Mucosa of descending colon (tissue), 3 donors: ENCODE data around the gene DDX10. TPM values are rescaled to one million over a fixed set of nuclear protein-coding genes. Genes with fewer than 3 reads are reported as not detected.

Experiments used
- ATAC-seq: fragments of 200-7000 bp; cut with Tn5 transposase; one replicate; pipeline ENCODE4 v1.9.1; 2020; ENCODE audit warnings: mild to moderate bottlenecking, moderate library complexity
- DNase-seq, 3 donors: peaks; one replicate each; pipeline ENCODE4 v3.0.0-alpha.2; 2020
- H3K36me3 ChIP-seq: fragments of 200-600 bp; one replicate; pipeline ENCODE4 v1.8.0; 2021; ENCODE audit warnings: low read depth, mild to moderate bottlenecking
- H3K4me1 ChIP-seq: fragments of 200-600 bp; one replicate; pipeline ENCODE4 v1.8.0; 2021; ENCODE audit warnings: low read depth, mild to moderate bottlenecking
- H3K4me3 ChIP-seq: fragments of 200-600 bp; one replicate; pipeline ENCODE4 v1.8.0; 2021; ENCODE audit warnings: mild to moderate bottlenecking
- H3K9me3 ChIP-seq: fragments of 200-600 bp; one replicate; pipeline ENCODE4 v1.8.0; 2021; ENCODE audit warnings: mild to moderate bottlenecking
- intact Hi-C, 2 donors: fragments of 100-400 bp; cut with DNase I in 1 of 2; cut with micrococcal nuclease in 1 of 2; formaldehyde crosslinking; loops; one replicate each; pipeline versions ENCODE4 v1.11.0 to v1.11.1; 2022; cut with DNase I, micrococcal nuclease
- total RNA-seq, 3 donors: library from RNA; stranded (reverse); fragmentation: NEBNext Ultra II Directional in 2 of 3; extraction: Animal tissue kit (Norgen Biotek cat#: 25700) in 2 of 3; gene quantifications; one replicate each; pipeline versions ENCODE4 v1.2.1 to v1.2.4, GENCODE V29; 2021 to 2023
- TF ChIP-seq, protein P1 (sequence below): fragments of 200-600 bp; IDR thresholded peaks from one replicate; pipeline ENCODE4 v1.8.0; 2022; ENCODE audit warnings: antibody characterized with exemption, mild to moderate bottlenecking
- donor health status: DM: no; HTN: no; CAD: no; lungs with moderate emphysema.
- donor health status: DM: no; HTN: no; CAD: no.
- donor health status: DM: no; HTN: yes; CAD: no.

DDX10 gene
- total RNA-seq, 3 donors from 2014 or later: 16.1 to 18.3 (median 17.3) TPM

DNA sequence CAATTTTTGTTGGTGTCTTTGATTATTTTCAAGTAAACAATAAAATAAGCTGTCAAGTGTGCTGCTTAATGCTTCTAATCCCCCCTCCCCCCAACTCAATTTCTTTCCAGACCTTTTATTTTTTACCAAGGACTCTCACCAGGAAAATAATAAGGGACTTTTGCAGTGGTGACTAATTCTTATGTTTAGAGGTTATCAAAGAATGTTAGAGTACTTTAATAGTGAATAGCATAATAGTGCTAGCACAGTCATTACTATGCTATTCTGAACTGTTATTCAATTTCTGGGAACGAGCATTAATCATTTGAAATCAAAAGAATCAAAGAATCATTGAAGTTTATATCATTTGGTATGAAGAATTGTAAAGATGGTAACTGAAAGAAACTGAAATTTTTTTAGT lies 251.4 kb downstream of the DDX10 start:
- H3K4me1 ChIP-seq: no peaks in the 10 kb centered on the region
- intact Hi-C loops: no loop called here
- no peaks in the 10 kb centered on the region for H3K9me3 ChIP-seq
- no peak overlapping the region for H3K4me3 ChIP-seq
- TF ChIP-seq, protein P1, sequence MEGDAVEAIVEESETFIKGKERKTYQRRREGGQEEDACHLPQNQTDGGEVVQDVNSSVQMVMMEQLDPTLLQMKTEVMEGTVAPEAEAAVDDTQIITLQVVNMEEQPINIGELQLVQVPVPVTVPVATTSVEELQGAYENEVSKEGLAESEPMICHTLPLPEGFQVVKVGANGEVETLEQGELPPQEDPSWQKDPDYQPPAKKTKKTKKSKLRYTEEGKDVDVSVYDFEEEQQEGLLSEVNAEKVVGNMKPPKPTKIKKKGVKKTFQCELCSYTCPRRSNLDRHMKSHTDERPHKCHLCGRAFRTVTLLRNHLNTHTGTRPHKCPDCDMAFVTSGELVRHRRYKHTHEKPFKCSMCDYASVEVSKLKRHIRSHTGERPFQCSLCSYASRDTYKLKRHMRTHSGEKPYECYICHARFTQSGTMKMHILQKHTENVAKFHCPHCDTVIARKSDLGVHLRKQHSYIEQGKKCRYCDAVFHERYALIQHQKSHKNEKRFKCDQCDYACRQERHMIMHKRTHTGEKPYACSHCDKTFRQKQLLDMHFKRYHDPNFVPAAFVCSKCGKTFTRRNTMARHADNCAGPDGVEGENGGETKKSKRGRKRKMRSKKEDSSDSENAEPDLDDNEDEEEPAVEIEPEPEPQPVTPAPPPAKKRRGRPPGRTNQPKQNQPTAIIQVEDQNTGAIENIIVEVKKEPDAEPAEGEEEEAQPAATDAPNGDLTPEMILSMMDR: no peak
- DNase-seq (no peak), ATAC-seq (no peak)
- no peaks in the 10 kb centered on the region for H3K36me3 ChIP-seq

DNA sequence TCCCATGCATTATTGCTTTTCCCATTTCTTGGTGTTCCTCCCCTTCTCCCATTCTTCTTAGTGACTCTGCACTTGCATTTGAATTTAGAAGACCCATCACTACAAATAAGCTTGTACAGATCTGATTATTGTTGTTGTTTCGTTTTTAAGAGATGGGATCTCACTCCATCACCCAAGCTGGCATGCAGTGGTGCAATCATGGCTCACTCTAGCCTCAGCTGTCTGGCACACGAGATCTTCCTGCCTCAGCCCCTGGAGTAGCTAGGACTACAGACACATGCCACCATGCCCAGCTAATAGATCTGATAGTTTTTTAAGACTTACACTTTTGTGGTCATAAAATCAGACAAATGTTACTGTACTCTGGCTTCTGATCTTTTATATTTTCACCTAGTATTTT lies 252.1 kb downstream of the DDX10 start:
- intact Hi-C loops: no loop called here

DNA sequence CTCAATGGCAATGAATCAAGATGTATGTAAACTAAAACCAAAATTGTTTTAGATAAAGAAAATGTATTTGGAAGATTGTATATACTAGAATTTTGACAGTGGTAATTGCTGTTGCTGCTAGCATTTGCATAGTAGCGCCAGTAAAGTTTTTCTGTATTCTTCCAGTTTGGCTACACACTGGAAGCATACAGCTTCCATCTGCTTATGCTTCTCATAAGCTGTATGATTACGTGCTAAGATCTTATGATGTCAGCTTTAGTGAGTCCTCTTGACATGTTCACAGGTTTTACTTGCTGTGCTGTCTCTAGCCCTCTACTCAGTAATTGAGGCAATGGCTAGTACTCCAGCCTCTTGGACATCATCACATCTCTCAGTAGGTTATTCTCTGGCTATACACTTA lies 256.3 kb downstream of the DDX10 start:
- TF ChIP-seq, protein P1: no peak

More for the DNA sequence above, 252.1 kb downstream of the DDX10 start:
- Histone ChIP-seq H3K4me1 (no peaks in the 10 kb centered on the region), H3K4me3 (no peak overlapping the region), H3K36me3 (no peaks in the 10 kb centered on the region), H3K9me3 (no peaks in the 10 kb centered on the region)
- ATAC-seq (no peak), DNase-seq (no peak)
- TF ChIP-seq, protein P1: no peak

GRCh38 chr11:108922241-108922640 lies 257.4 kb downstream of the DDX10 start:
- TF ChIP-seq, protein P1: no peak
- intact Hi-C loops: no loop called here
- no peaks in the 10 kb centered on the region for H3K36me3 ChIP-seq

More for the DNA sequence above, 256.3 kb downstream of the DDX10 start:
- Histone ChIP-seq H3K36me3 (no peaks in the 10 kb centered on the region), H3K4me1 (no peaks in the 10 kb centered on the region), H3K4me3 (no peak overlapping the region), H3K9me3 (no peaks in the 10 kb centered on the region)
- ATAC-seq (no peak), DNase-seq (no peak)
- intact Hi-C loops: no loop called here

DNA sequence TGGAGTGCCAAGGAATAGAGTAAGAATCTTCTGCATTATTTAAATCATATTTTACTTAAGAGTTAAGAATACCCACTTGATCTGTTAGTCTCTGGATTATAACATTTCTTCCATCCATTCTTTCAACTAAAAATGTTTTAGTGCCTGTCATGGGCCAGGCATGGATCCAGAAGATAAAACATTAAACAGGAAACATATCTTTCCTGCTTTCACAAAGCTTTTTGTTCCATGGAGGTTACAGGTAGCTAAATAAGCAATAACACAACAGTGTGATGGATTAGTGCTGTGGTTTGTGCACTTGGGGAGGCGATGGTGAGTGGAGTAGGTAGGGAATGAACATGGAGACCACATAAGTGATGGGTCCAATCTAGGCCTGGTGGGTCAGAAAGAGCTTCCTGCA lies 258.5 kb downstream of the DDX10 start:
- H3K4me1 ChIP-seq: no peaks in the 10 kb centered on the region
- no peaks in the 10 kb centered on the region for H3K36me3 ChIP-seq
- intact Hi-C loops: no loop called here
- DNase-seq (no peak), ATAC-seq (no peak)
- TF ChIP-seq, protein P1: no peak
- no peaks in the 10 kb centered on the region for H3K9me3 ChIP-seq
- H3K4me3 ChIP-seq: no peak overlapping the region

More at GRCh38 chr11:108922241-108922640, 257.4 kb downstream of the DDX10 start:
- Histone ChIP-seq H3K4me1 (no peaks in the 10 kb centered on the region), H3K4me3 (no peak overlapping the region), H3K9me3 (no peaks in the 10 kb centered on the region)
- no peak for DNase-seq
- no peak for ATAC-seq

DNA sequence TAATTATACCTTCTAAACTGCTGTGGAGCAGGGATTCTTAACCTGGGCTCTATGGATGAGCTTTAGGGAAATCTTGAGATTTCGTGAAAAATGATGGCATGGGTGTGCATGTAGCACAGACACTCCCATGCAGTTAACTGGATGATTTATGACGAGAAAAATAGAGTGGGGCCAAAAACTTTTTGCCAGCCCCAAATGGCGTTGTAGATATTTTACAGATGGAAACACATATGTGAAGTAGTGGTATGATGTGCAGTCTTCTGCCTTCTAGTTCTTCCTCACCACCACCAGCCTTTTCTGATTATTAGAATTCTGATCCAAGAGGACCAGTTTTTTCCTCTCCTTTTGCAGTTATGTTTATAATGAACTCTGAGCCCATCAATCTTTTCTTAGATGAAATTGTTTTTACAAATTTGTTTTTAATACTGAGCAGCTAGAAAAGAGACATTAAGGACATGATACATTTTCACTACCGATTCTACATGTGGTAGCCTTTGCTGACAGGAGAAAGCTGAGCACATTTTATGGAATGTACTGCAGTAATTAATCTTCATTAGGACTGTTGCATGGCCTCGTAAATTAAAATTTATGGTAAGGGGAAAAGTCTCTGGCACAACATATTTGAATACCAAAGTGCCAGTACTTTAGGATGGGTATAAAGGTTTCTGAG lies 261.4 kb downstream of the DDX10 start:
- Histone ChIP-seq H3K4me3 (no peak overlapping the region), H3K9me3 (no peaks in the 10 kb centered on the region), H3K36me3 (no peaks in the 10 kb centered on the region), H3K4me1 (no peaks in the 10 kb centered on the region)
- no peak for ATAC-seq
- TF ChIP-seq, protein P1: no peak
- intact Hi-C loops: no loop called here
- DNase-seq: no peak
